Subcutaneous abdominal adipose tissue (tissue), 5 donors: ENCODE measurements around the gene RPS15A.
"Not testable (repeated sequence)": the region's sequence is repeated elsewhere in the genome, so short reads cannot be mapped to it uniquely, and the experiment has no call there.

ENCODE experiments used
- H3K27ac ChIP-seq: one replicate; pipeline ENCODE4 v1.7.0; 2013; ENCODE audit warnings: low read depth, mild to moderate bottlenecking, inconsistent platforms, low read length, moderate library complexity
- H3K27me3 ChIP-seq, 5 donors: one replicate each; pipeline ENCODE4 v1.7.0; 2013; ENCODE audit warnings: low read length in 5 of 5, inconsistent platforms in 1 of 5; ENCODE audit not compliant: control insufficient read depth in 5 of 5, insufficient read depth in 4 of 5
- H3K36me3 ChIP-seq, 5 donors: one replicate each; pipeline ENCODE4 v1.7.0; 2013; ENCODE audit warnings: low read length in 5 of 5; ENCODE audit not compliant: control insufficient read depth in 5 of 5, insufficient read depth in 5 of 5
- H3K4me1 ChIP-seq, 5 donors: one replicate each; pipeline ENCODE4 v1.7.0; 2013; ENCODE audit warnings: low read length in 5 of 5, mild to moderate bottlenecking in 3 of 5, moderate library complexity in 1 of 5; ENCODE audit not compliant: control insufficient read depth in 5 of 5, insufficient read depth in 5 of 5
- H3K4me3 ChIP-seq, 5 donors: one replicate each; pipeline ENCODE4 v1.7.0; 2013; ENCODE audit warnings: low read length in 5 of 5, low read depth in 1 of 5
- H3K9ac ChIP-seq, 5 donors: one replicate each; pipeline ENCODE4 v1.7.0; 2013; ENCODE audit warnings: low read length in 5 of 5, mild to moderate bottlenecking in 4 of 5, moderate library complexity in 3 of 5
- H3K9me3 ChIP-seq, 5 donors: one replicate each; pipeline ENCODE4 v1.7.0; 2013; ENCODE audit warnings: low read length in 5 of 5; ENCODE audit not compliant: control insufficient read depth in 5 of 5
- donor health status: healthy.
- donor health status: healthy.
- donor health status: healthy.
- donor health status: healthy.
- donor health status: healthy.

RPS15A gene

DNA sequence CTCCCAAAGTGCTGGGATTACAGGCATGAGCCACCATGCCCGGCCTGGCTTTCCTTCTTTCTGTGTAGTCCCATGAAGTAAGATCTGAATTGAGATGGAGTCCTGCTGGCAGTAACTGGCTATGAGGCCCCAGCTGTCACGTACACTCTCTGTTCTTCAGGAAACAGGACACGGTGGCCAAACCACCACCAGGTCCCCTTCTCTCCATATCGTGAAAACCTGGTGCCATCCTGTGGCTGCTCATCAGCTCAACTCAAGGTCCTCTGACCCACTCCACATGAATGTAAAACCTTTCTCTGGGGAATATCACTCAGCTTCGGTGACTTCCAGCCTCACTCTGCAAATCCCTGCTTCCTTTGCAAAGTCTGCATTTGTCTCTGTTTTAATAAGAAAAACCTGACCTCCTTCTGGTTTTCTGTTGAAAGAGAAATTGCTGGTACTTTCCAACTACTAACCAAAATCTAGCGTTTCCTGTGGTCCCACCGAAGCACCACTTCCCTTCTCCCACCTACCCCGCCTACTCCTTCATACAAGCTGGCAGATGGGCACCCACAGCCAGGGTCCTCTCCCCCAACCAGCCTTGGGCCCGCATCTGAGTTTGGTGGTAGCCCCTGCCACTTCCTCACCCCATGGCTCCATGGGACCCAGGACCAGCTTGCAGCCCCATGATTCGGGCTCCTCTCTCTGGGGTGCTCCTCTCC, 32.0 kb downstream of the RPS15A start:
- H3K9me3 ChIP-seq, H3K27ac ChIP-seq, H3K4me3 ChIP-seq: not testable (repeated sequence)

DNA sequence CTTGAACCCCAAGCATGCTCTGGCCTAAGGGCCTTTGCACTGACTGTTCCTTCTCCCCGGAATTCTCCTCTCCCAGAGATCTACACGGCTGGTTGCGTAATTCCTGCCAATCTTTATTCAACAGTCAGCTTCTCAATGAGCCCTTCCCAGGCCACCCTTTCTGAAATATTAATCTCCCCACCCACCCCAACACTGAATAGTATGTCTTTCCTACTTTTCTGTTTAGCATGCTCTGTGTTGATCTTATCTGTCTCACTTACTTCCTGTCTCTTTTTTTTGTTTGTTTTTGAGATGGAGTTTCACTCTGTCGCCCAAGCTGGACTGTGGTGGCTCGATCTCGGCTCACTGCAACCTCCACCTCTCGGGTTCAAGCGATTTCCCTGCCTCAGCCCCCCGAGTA, 33.5 kb downstream of the RPS15A start:
- H3K4me1 ChIP-seq, H3K27ac ChIP-seq, H3K9ac ChIP-seq, H3K4me3 ChIP-seq, H3K27me3 ChIP-seq, H3K36me3 ChIP-seq, H3K9me3 ChIP-seq: not testable (repeated sequence)

More for the DNA sequence above, 32.0 kb downstream of the RPS15A start:
- not testable (repeated sequence) for H3K36me3 ChIP-seq, H3K4me1 ChIP-seq, H3K9ac ChIP-seq, H3K27me3 ChIP-seq

DNA sequence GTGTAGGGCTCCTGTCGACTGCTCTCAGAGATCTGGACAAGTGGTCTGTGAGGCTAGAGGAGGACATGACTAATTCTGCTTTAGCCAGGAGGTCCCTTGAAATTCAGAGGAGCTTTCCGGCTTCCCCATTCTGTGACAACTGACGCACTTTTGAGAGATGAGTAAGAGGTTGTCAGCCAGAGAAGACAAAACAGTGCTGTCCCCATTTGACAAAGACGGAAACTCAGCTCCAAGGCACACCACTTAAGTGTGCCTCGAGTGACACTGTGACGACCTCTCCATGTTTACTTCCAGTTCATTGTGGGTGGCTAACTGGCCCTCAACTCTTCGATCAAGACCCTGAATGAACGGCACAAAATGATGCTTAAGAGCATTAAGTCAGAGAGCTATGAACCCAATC, 47.3 kb downstream of the RPS15A start:
- not testable (repeated sequence) for H3K27me3 ChIP-seq, H3K4me3 ChIP-seq, H3K9ac ChIP-seq, H3K4me1 ChIP-seq, H3K9me3 ChIP-seq, H3K36me3 ChIP-seq, H3K27ac ChIP-seq

DNA sequence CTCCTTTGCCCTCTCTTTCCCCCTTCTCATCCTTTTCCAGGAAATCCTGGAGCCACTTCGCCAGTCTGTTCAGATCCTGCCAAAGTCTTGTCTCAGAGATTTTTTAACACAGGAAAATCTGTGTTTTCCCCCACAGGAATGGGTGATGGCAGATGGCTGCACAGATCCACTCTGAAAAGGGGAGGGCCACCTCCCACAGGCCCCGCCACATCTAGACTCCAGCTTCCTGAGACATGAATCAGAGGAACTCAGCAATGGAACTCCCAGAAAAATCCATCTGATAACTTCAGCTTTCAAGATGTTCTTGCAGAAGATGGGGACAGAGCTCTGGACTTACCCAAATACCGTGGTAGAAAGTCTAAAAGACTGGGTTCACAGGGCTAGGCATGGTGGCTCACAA, 50.1 kb downstream of the RPS15A start:
- H3K4me1 ChIP-seq, H3K9me3 ChIP-seq, H3K27me3 ChIP-seq, H3K4me3 ChIP-seq, H3K27ac ChIP-seq, H3K36me3 ChIP-seq, H3K9ac ChIP-seq: not testable (repeated sequence)

GRCh38 chr16:18738768-18739167, 51.4 kb downstream of the RPS15A start:
- H3K27me3 ChIP-seq, H3K4me1 ChIP-seq, H3K36me3 ChIP-seq, H3K27ac ChIP-seq, H3K4me3 ChIP-seq, H3K9ac ChIP-seq, H3K9me3 ChIP-seq: not testable (repeated sequence)

DNA sequence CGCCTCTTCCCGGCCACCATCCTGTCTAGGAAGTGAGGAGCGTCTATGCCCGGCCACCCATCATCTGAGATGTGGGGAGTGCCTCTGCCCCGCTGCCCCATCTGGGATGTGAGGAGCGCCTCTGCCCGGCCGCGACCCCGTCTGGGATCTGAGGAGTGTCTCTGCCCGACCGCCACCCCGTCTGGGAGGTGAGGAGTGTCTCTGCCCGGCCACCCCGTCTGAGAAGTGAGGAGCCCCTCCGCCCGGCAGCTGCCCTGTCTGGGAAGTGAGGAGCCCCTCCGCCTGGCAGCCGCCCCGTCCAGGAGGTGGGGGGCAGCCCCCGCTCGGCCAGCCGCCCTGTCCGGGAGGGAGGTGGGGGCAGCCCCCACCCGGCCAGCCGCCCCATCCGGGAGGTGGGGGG, 55.9 kb downstream of the RPS15A start:
- H3K9ac ChIP-seq, H3K4me3 ChIP-seq, H3K36me3 ChIP-seq, H3K27ac ChIP-seq, H3K9me3 ChIP-seq, H3K4me1 ChIP-seq, H3K27me3 ChIP-seq: not testable (repeated sequence)
